HG03432 (cell line): Measurements from ENCODE around the gene SHD.

Source experiments
- ATAC-seq: cut with Tn5 transposase; IDR thresholded peaks from one replicate; pipeline ENCODE4 v1.9.1; 2021; ENCODE audit warnings: mild to moderate bottlenecking, moderate library complexity; ENCODE audit not compliant: unreplicated experiment

Gene SHD

DNA sequence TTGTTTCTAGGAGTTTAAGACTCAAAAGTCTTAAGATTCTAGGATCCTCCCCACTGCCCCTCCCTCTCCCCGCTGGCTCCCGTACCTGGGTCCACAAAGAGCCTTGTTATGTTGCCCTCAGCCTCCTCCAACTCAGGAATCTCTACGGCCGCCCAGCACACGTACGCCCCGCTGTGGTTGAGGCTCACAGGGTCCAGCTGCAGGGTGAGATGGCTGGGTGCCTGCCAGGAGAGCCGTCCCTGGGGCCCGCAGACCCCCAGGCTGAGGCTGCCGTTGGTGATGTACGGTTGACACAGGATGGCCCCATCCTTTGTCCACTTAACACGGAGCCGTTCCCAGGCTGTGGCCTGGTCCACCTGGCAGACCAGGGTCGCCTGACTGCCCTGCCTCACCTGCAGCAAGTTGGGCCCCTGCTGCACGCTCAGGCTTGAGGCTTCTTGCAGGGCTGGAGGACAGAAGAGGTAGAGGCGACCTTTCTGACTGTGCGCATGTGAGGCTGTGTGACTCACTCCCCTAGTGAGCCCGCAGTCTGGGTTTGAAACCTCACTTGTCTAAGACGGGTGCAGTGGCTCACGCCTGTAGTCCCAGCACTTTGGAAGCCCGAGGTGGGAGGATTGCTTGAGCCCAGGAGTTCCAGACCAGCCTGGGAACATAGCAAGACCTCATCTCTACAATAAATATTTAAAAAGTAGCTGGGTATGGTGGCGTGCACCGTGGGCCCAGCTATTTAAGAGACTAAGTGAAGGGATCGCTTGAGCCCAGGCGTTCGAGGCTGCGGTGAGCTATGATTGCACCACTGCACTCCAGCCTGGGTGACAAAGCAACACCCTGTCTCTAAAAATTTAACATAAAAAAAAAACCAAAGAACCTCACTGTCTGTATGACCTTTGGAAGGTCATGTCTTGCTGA is 19.1 kb downstream of the SHD start:
- no peak for ATAC-seq

- ATAC-seq, result no peak
These were observed 19.9 kb downstream of the SHD start for GRCh38 chr19:4298810-4299550.

GRCh38 chr19:4300589-4300988 is 21.5 kb downstream of the SHD start:
- no peak for ATAC-seq

DNA sequence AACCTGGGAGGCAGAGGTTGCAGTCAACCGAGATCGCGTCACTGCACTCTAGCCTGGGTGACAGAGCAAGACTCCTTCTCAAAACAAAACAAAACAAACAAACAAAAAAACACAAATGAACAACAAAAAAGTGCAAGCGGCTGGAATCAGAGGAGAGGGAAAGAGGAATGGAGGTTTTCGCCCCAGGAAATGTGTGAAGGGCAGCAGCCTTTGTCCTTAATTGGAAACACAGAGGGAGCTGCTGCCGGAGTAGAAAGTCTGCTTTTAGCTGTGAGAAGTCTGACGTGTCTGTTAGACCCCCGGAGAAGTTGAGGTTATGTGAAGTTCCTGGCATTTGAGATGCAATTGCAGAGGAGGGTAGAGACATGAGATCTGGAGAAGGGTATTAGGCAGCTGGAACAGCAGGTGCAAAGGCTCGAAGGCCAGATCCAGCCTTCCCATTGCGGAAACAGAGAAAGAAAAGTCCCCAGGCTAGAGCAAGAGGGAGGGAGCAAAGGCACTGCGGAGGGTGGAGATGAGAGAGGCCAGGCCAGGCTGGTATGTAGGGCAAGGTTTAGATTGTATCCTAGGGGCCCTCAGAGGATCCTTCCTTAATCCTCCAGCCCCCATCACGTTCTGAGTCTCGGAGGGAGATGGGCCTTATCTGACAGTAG is 22.6 kb downstream of the SHD start:
- no peak for ATAC-seq

DNA sequence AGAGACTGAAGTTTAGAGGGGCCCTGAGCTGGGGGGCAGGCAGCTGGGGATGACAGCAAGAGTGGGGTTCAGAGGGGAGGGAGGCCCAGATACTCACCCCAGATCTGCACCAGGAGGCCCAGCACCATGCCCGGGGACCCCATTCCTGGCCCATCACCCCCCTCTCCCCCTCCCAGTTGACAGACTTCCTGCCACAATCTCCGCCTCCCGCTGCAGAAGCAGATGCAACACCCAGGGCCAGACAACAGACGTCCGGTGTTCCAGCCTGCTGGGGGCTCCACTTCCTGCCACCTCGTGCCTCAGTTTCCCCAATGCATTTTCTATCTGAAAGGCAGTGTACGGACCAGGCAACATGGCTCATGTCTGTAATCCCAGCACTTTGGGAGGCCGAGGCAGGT is 23.2 kb downstream of the SHD start, which contains the start of gene TMIGD2:
Gene TMIGD2, minus strand, starts transcription at position 147 of the 398 bp plus-strand sequence. Its CDS starts 4 bp downstream, at position 143.
- ATAC-seq, result no peak

GRCh38 chr19:4303819-4304537 is 24.9 kb downstream of the SHD start:
- no peak for ATAC-seq

- ATAC-seq, result no peak
These were observed 25.6 kb downstream of the SHD start, which contains the start of gene FSD1 for GRCh38 chr19:4304538-4305256. TSS of gene FSD1 (plus strand) at chr19:4304598. CDS start at chr19:4304747, 149 bp downstream.

GRCh38 chr19:4305257-4305612 is 26.2 kb downstream of the SHD start:
- no peak for ATAC-seq

DNA sequence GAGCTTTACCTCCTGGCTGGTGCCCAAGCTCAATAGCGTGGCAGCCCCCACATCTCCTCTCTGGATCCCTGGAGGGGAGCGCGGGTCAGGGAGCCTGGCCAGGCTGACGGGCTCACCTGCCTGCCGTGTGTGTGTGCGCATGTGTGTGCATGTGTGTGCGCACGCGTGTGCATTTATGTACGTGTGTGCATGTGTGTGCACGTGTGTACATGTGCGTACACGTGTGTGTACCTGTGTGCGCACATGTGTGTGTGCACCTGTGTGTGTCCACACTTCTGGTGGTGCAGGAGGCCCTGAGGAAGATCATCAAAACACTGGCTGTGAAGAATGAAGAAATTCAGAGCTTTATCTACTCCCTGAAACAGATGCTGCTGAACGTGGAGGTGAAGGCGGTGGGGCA is 26.6 kb downstream of the SHD start:
- no peak for ATAC-seq

- ATAC-seq, result no peak
These were observed 31.4 kb downstream of the SHD start for GRCh38 chr19:4310247-4311121.

DNA sequence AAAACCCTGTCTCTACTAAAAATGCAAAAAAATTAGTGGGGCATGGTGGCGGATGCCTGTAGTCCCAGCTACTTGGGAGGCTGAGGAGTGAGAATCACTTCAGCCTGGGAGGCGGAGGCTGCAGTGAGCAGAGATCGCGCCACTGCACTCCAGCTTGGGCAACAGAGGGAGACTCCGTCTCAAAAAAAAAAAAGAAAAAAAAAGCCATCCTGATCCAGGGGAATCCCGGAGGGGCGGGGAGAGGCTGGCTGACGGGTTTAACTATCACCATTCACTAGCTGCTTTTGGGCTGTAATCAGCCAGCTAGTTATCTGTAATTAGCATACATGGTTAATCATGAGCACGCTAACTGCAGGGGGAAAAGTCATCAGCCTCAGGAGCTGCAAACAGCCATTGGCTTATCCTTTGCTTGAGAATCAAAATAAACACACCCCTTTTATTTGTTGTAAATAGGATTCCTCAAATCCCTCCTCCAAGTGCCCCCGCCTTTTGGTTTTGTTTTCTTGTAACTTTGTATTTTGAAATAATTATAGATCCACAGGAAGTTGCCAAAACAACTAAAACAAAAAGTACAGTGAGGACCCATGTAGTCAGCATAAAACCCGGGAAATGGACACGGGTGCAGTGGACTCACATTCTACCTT is 34.9 kb downstream of the SHD start:
- no peak for ATAC-seq

GRCh38 chr19:4316956-4317355 is 37.9 kb downstream of the SHD start:
- no peak for ATAC-seq

DNA sequence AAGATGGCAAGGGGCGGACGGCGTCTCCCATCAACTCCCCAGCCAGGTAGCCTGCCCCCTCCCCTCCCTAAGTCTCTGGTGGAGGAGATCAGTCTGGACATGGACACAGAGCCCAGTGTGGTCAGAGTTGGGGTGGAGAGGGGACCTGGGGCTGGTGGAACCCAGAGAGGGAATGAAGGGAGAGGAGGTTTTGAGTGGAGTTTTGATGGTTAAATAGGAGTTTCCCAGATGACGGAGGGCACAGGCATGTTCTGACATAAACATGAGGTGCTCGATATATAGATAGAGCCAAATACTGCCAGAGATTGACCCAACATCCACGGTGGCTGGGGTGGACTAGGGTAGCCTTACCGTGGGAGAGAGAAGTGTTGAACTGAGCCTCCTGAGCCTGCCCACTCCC is 39.4 kb downstream of the SHD start:
- no peak for ATAC-seq

DNA sequence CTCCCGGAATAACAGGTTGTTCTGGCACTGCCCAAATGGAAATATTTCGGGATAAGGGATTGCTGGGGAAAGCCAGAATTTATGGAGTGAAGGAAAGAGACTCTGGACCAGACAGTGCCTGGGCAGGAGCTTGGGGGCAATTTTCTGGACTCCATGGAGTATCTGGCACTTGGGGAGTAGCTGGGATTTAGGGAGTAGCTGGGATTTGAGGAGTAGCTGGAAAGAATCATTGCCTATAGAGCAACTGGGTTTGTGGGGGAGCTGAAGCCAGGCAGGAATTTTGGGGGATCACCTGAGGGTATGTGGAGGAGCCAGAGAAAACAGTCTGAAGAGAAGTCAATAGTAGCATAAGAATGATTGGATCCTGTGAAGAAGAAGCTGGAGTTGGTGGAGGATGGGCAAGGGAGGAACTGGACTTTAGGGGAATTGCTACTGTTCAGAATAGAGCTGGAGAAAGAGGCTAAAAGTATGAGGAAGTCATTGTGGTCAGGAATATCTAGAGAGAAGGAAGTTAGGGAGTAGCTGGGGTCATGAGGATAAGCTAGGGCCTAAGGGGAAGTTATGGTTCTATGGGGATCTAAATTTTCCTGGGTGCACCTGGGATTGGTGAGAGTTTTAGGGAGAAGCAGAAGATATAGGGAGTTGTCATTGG is 40.1 kb downstream of the SHD start:
- ATAC-seq, result no peak

- ATAC-seq, result no peak
These were observed 41.4 kb downstream of the SHD start for GRCh38 chr19:4320419-4320818.

- ATAC-seq, result no peak
These were observed 44.0 kb downstream of the SHD start for GRCh38 chr19:4322942-4323665.

GRCh38 chr19:4323692-4324091 is 44.6 kb downstream of the SHD start:
- no peak for ATAC-seq

DNA sequence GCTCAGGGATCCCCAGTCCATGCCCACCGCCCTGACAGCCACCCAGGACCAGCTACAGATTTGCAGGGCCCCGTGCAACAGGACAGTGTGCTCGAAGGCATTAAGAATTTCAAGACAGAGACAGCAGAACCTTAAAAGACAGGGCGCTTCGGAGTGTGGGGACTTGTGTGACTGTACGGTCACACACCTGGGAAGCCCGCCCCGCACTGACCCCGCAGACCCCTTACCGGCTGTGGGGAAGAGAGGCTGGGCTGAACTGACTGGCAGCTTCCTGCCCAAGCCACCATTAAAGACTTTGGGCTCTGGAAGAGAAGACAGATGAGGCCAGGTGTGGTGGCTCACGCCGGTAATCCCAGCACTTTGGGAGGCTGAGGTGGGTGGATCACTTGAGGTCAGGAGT is 45.2 kb downstream of the SHD start:
- no peak for ATAC-seq
